ENCODE data around the gene ATP8A2.

Gene ATP8A2

GRCh38 chr13:25836574-25837336 is 465.0 kb downstream of the ATP8A2 start:
- H3K36me3 ChIP-seq (ENCODE audit: control insufficient read depth in 5 of 5, insufficient read depth in 5 of 5, low read length in 5 of 5) = no peaks in the 10 kb centered on the region
- H3K9ac ChIP-seq (ENCODE audit: low read length in 5 of 5) = no peak overlapping the region
- no peak overlapping the region for H3K4me3 ChIP-seq (ENCODE audit: low read depth in 1 of 5, low read length in 5 of 5)
- H3K9me3 ChIP-seq (ENCODE audit: control insufficient read depth in 5 of 5, low read length in 5 of 5) = no peaks in the 10 kb centered on the region
- H3K4me1 ChIP-seq (ENCODE audit: control insufficient read depth in 5 of 5, insufficient read depth in 5 of 5, low read length in 5 of 5) = no peaks in the 10 kb centered on the region
- H3K27me3 ChIP-seq (ENCODE audit: control insufficient read depth in 5 of 5, insufficient read depth in 4 of 5, low read length in 5 of 5) = peaks cover 0 to 2% (median 0%) of the 10 kb centered on the region in 5 donors
- no peak overlapping the region for H3K27ac ChIP-seq (ENCODE audit: low read depth, low read length)

DNA sequence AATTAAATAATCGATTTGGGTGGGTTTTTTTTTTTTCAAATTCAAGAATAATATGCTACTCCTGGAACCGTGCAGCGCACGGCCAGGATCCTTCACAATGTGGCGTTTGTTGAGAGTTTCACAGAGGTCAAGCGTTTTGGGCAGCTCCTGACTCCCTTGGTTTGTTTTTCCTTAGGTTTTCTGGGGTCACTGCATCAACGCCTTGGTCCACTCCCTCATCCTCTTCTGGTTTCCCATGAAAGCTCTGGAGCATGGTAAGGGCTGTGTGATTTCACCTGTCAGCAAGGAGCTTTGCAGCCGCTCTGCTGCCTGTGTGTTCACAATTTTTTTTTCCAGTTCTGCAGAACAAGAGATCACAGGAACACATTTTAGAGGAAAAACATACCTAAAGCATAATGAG is 467.6 kb downstream of the ATP8A2 start:
- no peak overlapping the region for H3K9ac ChIP-seq (ENCODE audit: low read length in 5 of 5)
- no peaks in the 10 kb centered on the region for H3K36me3 ChIP-seq (ENCODE audit: control insufficient read depth in 5 of 5, insufficient read depth in 5 of 5, low read length in 5 of 5)
- no peaks in the 10 kb centered on the region for H3K9me3 ChIP-seq (ENCODE audit: control insufficient read depth in 5 of 5, low read length in 5 of 5)
- H3K27ac ChIP-seq (ENCODE audit: low read depth, low read length) = no peak overlapping the region
- no peak overlapping the region for H3K4me3 ChIP-seq (ENCODE audit: low read depth in 1 of 5, low read length in 5 of 5)
- no peaks in the 10 kb centered on the region for H3K4me1 ChIP-seq (ENCODE audit: control insufficient read depth in 5 of 5, insufficient read depth in 5 of 5, low read length in 5 of 5)
- H3K27me3 ChIP-seq (ENCODE audit: control insufficient read depth in 5 of 5, insufficient read depth in 4 of 5, low read length in 5 of 5) = peaks cover 0 to 2% (median 0%) of the 10 kb centered on the region in 5 donors

- no peaks in the 10 kb centered on the region for H3K4me1 ChIP-seq (ENCODE audit: control insufficient read depth in 5 of 5, insufficient read depth in 5 of 5, low read length in 5 of 5)
- no peak overlapping the region for H3K4me3 ChIP-seq (ENCODE audit: low read depth in 1 of 5, low read length in 5 of 5)
- no peak overlapping the region for H3K27ac ChIP-seq (ENCODE audit: low read depth, low read length)
- no peaks in the 10 kb centered on the region for H3K36me3 ChIP-seq (ENCODE audit: control insufficient read depth in 5 of 5, insufficient read depth in 5 of 5, low read length in 5 of 5)
- no peak overlapping the region for H3K9ac ChIP-seq (ENCODE audit: low read length in 5 of 5)
- no peaks in the 10 kb centered on the region for H3K9me3 ChIP-seq (ENCODE audit: control insufficient read depth in 5 of 5, low read length in 5 of 5)
- H3K27me3 ChIP-seq (ENCODE audit: control insufficient read depth in 5 of 5, insufficient read depth in 4 of 5, low read length in 5 of 5) = peaks cover 0 to 2% (median 0%) of the 10 kb centered on the region in 5 donors
These were observed 468.5 kb downstream of the ATP8A2 start for GRCh38 chr13:25840261-25840660.

- Histone ChIP-seq H3K9ac (ENCODE audit: low read length in 5 of 5) (no peak overlapping the region), H3K27ac (ENCODE audit: low read depth, low read length) (no peak overlapping the region), H3K27me3 (ENCODE audit: control insufficient read depth in 5 of 5, insufficient read depth in 4 of 5, low read length in 5 of 5) (peaks cover 0 to 2% (median 0%) of the 10 kb centered on the region in 5 donors), H3K9me3 (ENCODE audit: control insufficient read depth in 5 of 5, low read length in 5 of 5) (no peaks in the 10 kb centered on the region), H3K4me3 (ENCODE audit: low read depth in 1 of 5, low read length in 5 of 5) (no peak overlapping the region), H3K4me1 (ENCODE audit: control insufficient read depth in 5 of 5, insufficient read depth in 5 of 5, low read length in 5 of 5) (no peaks in the 10 kb centered on the region), H3K36me3 (ENCODE audit: control insufficient read depth in 5 of 5, insufficient read depth in 5 of 5, low read length in 5 of 5) (no peaks in the 10 kb centered on the region)
These were observed 469.2 kb downstream of the ATP8A2 start for GRCh38 chr13:25840931-25841330.

- Histone ChIP-seq H3K9me3 (ENCODE audit: control insufficient read depth in 5 of 5, low read length in 5 of 5) (no peaks in the 10 kb centered on the region), H3K27me3 (ENCODE audit: control insufficient read depth in 5 of 5, insufficient read depth in 4 of 5, low read length in 5 of 5) (no peaks in the 10 kb centered on the region), H3K9ac (ENCODE audit: low read length in 5 of 5) (no peak overlapping the region), H3K4me1 (ENCODE audit: control insufficient read depth in 5 of 5, insufficient read depth in 5 of 5, low read length in 5 of 5) (peaks cover 0 to 11% (median 0%) of the 10 kb centered on the region in 5 donors), H3K4me3 (ENCODE audit: low read depth in 1 of 5, low read length in 5 of 5) (no peak overlapping the region), H3K27ac (ENCODE audit: low read depth, low read length) (no peak overlapping the region), H3K36me3 (ENCODE audit: control insufficient read depth in 5 of 5, insufficient read depth in 5 of 5, low read length in 5 of 5) (no peaks in the 10 kb centered on the region)
These were observed 471.9 kb downstream of the ATP8A2 start for GRCh38 chr13:25843692-25844091.

GRCh38 chr13:25844559-25845434 is 473.0 kb downstream of the ATP8A2 start:
- H3K4me1 ChIP-seq (ENCODE audit: control insufficient read depth in 5 of 5, insufficient read depth in 5 of 5, low read length in 5 of 5) = peaks cover 0 to 11% (median 0%) of the 10 kb centered on the region in 5 donors
- H3K4me3 ChIP-seq (ENCODE audit: low read depth in 1 of 5, low read length in 5 of 5) = no peak overlapping the region
- no peaks in the 10 kb centered on the region for H3K36me3 ChIP-seq (ENCODE audit: control insufficient read depth in 5 of 5, insufficient read depth in 5 of 5, low read length in 5 of 5)
- H3K27me3 ChIP-seq (ENCODE audit: control insufficient read depth in 5 of 5, insufficient read depth in 4 of 5, low read length in 5 of 5) = no peaks in the 10 kb centered on the region
- H3K9me3 ChIP-seq (ENCODE audit: control insufficient read depth in 5 of 5, low read length in 5 of 5) = no peaks in the 10 kb centered on the region
- no peak overlapping the region for H3K27ac ChIP-seq (ENCODE audit: low read depth, low read length)
- H3K9ac ChIP-seq (ENCODE audit: low read length in 5 of 5) = no peak overlapping the region

- no peaks in the 10 kb centered on the region for H3K9me3 ChIP-seq (ENCODE audit: control insufficient read depth in 5 of 5, low read length in 5 of 5)
- H3K36me3 ChIP-seq (ENCODE audit: control insufficient read depth in 5 of 5, insufficient read depth in 5 of 5, low read length in 5 of 5) = no peaks in the 10 kb centered on the region
- no peak overlapping the region for H3K4me3 ChIP-seq (ENCODE audit: low read depth in 1 of 5, low read length in 5 of 5)
- H3K27me3 ChIP-seq (ENCODE audit: control insufficient read depth in 5 of 5, insufficient read depth in 4 of 5, low read length in 5 of 5) = no peaks in the 10 kb centered on the region
- H3K4me1 ChIP-seq (ENCODE audit: control insufficient read depth in 5 of 5, insufficient read depth in 5 of 5, low read length in 5 of 5) = peaks cover 0 to 11% (median 0%) of the 10 kb centered on the region in 5 donors
- no peak overlapping the region for H3K9ac ChIP-seq (ENCODE audit: low read length in 5 of 5)
- H3K27ac ChIP-seq (ENCODE audit: low read depth, low read length) = no peak overlapping the region
These were observed 474.6 kb downstream of the ATP8A2 start for GRCh38 chr13:25846222-25846984.

- H3K36me3 ChIP-seq (ENCODE audit: control insufficient read depth in 5 of 5, insufficient read depth in 5 of 5, low read length in 5 of 5) = no peaks in the 10 kb centered on the region
- H3K9ac ChIP-seq (ENCODE audit: low read length in 5 of 5) = no peak overlapping the region
- H3K9me3 ChIP-seq (ENCODE audit: control insufficient read depth in 5 of 5, low read length in 5 of 5) = no peaks in the 10 kb centered on the region
- H3K27ac ChIP-seq (ENCODE audit: low read depth, low read length) = no peak overlapping the region
- peaks cover 0 to 11% (median 0%) of the 10 kb centered on the region in 5 donors for H3K4me1 ChIP-seq (ENCODE audit: control insufficient read depth in 5 of 5, insufficient read depth in 5 of 5, low read length in 5 of 5)
- no peaks in the 10 kb centered on the region for H3K27me3 ChIP-seq (ENCODE audit: control insufficient read depth in 5 of 5, insufficient read depth in 4 of 5, low read length in 5 of 5)
- no peak overlapping the region for H3K4me3 ChIP-seq (ENCODE audit: low read depth in 1 of 5, low read length in 5 of 5)
These were observed 475.4 kb downstream of the ATP8A2 start for GRCh38 chr13:25847145-25847544.

GRCh38 chr13:25847635-25848626 is 476.2 kb downstream of the ATP8A2 start:
- H3K4me3 ChIP-seq (ENCODE audit: low read depth in 1 of 5, low read length in 5 of 5) = no peak overlapping the region
- H3K9me3 ChIP-seq (ENCODE audit: control insufficient read depth in 5 of 5, low read length in 5 of 5) = no peaks in the 10 kb centered on the region
- H3K27me3 ChIP-seq (ENCODE audit: control insufficient read depth in 5 of 5, insufficient read depth in 4 of 5, low read length in 5 of 5) = no peaks in the 10 kb centered on the region
- H3K9ac ChIP-seq (ENCODE audit: low read length in 5 of 5) = no peak overlapping the region
- H3K36me3 ChIP-seq (ENCODE audit: control insufficient read depth in 5 of 5, insufficient read depth in 5 of 5, low read length in 5 of 5) = no peaks in the 10 kb centered on the region
- H3K27ac ChIP-seq (ENCODE audit: low read depth, low read length) = no peak overlapping the region
- H3K4me1 ChIP-seq (ENCODE audit: control insufficient read depth in 5 of 5, insufficient read depth in 5 of 5, low read length in 5 of 5) = peaks cover 0 to 11% (median 0%) of the 10 kb centered on the region in 5 donors
